HG03097 (cell line): ENCODE data around the gene ENTHD1.
A peak's percentile ranks its signal among the peaks of the same experiment; 100 is the strongest.
"Not testable (repeated sequence)": the region's sequence is repeated elsewhere in the genome, so short reads cannot be mapped to it uniquely, and the experiment has no call there.

Source experiments
- ATAC-seq: cut with Tn5 transposase; IDR thresholded peaks from one replicate; pipeline ENCODE4 v1.9.1; 2021; ENCODE audit not compliant: unreplicated experiment, low FRiP score

ENTHD1 gene

DNA sequence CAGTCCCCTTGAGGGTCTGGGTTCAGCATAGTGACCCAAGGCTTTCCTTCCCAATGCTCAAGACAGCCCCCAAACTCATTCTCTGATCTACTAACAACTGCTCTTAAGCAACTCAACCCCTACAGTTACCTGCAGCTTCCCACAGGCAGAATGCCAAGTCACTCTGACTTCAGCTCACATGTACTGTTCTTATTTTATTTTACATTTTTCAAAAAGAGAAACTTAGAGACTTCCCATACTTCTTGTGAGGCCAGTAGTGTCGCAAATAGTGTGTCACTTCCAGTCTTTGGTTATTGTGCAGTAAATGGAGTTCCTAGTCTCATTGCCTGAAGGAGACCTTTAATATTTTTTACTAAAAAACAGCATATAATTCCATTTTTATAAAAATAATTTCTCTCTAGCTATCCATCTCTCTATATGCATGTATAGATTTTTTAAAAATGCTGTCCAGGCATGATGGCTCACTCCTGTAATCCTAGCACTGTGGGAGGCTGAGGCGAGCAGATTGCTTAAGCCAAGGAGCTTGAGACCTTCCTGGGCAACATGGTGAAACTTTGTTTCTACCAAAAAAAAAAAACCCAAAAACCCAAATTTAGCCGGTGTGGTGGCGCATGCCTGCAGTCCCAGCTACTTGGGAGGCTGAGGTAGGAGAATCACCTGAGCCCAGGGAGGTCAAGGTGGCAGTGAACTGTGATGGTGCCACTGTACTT lies 41.8 kb downstream of the ENTHD1 start:
- ATAC-seq, result no peak

DNA sequence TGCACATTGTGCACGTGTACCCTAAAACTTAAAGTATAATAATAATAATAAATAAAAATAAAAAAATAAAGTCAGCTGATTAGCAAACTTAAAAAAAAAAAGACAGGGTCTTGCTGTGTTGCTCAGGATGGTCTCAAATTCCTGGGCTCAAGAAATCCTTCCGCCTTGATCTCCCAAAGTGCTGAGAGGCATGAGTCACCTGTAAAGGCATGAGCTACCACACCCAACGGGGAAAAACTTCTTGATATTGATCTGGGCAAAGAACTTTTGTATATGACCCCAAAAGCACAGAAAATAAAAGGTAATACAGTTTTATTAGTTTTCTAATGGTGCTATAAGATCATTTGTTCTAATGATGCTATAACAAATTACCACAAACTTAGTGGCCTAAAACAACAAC lies 46.1 kb downstream of the ENTHD1 start:
- ATAC-seq, result no peak

DNA sequence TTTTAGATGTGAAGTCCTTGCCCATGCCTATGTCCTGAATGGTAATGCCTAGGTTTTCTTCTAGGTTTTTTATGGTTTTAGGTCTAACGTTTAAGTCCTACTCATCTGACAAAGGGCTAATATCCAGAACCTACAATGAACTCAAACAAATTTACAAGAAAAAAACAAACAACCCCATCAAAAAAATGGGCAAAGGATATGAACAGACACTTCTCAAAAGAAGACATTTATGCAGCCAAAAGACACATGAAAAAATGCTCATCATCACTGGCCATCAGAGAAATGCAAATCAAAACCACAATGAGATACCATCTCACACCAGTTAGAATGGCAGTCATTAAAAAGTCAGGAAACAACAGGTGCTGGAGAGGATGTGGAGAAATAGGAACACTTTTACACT lies 47.0 kb downstream of the ENTHD1 start:
- ATAC-seq, result not testable (repeated sequence)

DNA sequence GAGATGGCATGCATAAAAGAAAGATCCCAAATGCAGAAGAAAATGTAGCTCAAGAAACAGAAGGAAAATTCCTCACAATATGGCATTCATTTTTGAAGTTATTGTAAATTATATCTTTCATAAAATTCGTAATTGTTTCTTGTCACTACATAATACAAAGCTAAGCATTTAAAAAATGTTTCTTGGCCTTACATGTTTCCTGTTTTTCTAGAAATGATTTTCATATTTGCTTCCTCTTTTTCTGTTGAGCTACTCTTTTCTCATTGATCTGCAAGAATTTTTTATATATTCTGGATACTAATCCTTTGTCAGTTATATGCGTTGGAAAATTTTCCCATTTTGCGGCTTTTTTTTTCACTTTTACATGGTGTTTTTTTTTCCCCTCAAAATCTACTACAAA lies 48.0 kb downstream of the ENTHD1 start:
- ATAC-seq, result no peak

DNA sequence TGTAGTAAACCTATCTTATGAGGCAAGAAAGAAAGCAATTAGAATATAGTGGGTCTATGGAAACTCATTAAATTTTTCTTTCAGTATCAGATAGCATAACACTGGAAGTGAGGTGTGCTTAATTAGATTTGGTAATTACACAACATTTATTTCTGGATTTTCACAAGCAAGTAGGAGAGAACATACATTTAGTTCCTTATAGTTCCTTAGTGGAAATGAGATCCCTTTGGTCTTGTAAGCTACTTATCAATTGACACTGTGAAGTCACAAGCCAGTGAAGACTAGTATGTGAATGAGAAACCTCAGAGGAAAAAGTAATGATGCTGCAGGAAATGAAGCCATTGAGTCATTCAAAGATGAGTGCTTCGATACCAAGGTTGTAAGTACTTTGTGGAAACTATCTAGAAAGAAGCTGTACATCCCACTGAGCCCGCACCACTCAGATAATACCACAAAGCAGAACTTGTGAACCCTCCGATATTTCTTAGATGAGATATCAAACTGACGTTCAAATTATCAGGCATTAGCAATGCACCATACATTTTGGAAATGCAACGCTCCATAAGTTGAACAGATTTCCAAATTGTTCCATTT lies 53.5 kb downstream of the ENTHD1 start:
- no peak for ATAC-seq

DNA sequence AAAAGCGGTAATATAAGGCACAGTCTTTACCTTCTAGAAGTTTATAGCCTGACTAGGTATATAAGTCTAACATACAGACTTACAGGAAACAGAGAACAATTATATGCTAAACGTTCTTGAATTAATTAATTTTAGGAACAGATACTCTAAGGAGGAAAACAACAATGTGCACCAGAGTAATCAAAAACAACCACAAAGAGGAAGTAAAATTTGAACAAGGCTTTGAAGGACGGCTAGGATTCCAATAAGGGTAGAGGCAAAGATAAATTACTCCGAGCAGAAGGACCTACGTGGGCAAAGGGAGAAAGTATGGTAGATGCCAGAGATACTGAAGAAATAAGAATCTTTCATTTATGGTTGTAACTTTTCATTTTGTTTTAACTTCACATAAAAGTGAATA lies 54.4 kb downstream of the ENTHD1 start:
- no peak for ATAC-seq

DNA sequence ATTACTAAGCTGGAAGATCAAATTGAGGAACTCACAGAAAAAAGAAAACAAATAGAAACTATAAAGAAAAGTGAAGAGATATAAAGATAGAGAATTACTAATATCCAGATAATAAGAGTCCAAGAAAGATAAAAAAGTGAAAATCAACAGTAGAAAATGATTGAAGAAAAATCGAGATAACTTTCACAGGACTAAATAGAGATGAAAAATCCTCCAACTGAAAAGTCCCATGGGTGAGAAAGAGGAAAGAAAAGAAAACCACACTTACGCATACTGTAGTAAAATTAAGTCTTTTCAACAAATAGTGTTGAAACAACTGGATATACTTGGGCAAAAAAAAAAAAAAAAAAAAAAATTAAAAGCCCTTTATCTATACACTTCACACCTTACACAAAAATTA lies 60.0 kb downstream of the ENTHD1 start:
- ATAC-seq, result no peak

DNA sequence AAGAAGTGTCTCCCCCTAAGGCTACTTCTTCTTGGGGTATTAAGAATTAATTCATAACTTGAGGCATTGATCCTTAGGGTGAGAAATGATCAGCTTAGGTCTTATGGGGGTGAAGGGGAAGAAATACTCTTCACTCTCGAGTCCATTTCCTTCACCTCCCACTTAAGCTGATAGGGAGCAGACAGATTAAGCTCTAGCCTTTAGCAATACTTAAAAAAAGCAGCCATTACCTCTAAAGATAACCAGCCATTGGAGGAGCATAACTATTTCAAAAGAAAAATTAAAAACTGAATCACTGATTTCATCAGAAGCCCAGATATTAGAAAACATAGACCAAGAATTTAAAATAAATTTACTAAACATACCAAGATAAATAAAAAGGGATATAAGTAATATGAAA lies 60.5 kb downstream of the ENTHD1 start:
- ATAC-seq, result no peak

DNA sequence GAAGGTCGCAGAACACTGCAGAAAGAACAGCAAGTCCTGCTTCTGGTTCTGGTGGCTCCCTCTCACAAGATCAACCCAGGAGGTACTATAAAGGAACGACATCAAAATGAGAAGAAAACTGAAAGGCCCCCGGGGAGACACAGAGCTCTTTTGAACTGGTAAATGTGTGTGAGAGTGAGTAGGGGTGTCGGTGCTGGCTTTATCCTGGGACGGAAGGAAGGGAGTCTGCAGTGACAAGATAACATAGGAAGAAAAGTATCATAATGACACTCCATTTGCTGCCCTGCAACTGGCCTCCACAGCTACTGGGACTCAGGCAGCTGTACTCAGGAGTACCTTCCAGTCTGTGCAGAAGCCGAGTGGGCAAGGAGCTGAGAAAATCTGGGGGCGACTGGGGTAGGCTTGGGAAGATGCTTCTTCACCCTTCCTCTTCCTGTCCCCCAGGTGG lies 60.9 kb downstream of the ENTHD1 start:
- ATAC-seq, result no peak

DNA sequence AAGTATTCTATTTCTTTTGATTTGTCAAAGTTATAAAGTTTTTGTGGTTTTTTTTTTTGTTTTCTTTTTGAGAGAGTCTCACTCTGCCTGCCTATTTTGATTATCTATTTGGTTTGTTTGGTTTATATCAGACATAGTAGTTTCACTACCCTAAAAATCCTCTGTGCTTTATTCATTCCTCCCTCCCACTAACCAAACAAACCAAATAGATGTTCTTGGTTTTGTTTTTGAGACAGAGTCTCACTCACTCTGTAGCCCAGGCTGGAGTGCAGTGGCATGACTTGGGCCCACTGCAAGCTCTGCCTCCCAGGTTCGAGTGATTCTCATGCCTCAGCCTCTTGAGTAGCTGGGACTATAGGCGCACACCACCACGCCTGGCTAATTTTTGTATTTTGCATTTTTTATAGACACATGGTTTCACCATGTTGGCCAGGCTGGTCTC lies 67.9 kb downstream of the ENTHD1 start:
- ATAC-seq, result peak; percentile 60

DNA sequence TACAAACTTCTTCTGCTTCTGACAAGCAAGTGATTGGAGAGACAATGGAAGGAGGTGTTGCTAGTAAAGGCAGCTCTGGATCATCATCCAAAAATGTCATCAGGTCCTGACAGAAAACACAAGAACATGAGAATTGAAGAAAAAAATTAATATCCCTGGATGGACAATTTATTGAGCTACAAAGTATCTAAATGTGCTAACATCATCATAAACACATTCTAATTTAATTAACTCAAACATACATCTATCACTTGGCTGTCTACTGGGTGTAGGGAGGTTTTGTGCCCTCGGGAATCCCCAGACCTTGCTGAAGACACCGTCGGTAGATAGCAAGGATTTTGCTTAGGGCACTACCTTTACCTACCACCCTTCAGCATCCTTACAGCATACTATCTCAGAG lies 72.6 kb downstream of the ENTHD1 start:
- ATAC-seq, result no peak

DNA sequence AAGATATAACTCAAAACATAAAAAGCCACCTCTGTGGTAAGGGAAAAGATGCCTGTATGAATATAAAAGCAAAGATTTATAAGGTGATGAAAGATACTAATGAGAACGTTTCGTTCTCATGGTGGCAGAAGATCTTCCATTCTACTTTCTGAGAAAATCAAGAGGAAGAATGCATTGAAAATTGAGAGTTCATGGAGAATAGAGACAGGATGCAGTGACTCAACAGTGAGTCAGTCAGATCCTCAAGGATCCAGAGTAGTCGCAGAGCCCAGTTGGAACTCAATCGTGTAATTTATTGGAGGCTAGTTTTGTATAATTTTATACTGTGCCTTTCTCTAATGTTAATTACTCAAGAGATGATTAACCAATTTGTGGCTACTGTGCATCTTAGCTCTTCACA lies 73.3 kb downstream of the ENTHD1 start:
- no peak for ATAC-seq

DNA sequence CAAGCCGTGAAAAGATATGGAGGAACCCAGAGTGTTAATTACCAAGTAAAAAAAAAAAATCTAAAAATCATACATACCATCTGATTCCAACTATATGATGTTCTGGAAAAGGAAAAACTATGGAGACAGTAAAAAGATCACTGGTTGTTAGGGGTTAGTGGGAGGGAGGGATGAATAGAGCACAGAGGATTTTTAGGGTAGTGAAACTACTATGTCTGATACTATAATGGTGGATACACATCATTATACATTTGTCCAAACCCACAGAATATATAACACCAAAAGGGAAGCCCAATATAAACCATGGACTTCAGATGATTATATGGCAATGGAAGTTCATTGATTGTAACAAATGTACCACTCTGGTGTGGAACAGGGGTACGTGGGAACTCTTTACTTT lies 74.1 kb downstream of the ENTHD1 start:
- no peak for ATAC-seq

DNA sequence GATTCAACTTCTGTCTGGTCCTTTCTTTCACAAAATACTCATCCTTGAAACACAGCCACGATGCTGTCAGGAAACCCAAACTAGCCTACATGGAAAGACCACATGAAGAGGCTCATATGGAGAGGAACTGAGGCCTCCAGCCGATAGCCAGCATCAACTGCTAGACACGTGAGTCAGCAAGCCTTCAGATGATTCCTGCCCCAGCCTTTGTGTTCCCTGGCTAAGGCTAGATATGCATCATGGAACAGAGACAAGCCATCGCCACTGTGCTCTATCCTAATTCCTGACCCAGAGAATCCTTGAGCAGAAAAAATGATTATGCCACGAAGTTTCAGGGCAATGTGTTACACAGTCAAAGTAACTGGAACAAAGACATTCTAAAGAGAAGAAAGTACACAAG lies 75.5 kb downstream of the ENTHD1 start:
- no peak for ATAC-seq

DNA sequence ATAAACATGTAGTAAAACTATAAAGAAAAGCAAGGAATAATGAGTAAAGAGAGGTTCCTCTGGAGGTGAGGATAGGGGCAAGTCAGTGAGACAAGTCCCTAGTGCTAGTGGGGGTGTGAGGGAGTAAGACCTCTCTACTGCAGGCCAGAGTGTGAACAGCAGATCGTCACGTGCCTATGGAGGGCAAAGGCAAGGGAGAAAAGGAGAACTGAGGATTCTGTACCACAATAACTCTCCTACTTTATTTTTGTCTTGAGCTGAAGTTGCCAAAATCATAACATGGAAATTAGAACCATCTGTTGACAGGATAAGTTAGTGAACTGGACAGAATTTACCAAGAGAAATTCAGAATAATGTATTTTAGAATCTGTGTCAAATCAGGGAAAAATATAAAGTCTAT lies 77.6 kb downstream of the ENTHD1 start:
- ATAC-seq, result no peak

DNA sequence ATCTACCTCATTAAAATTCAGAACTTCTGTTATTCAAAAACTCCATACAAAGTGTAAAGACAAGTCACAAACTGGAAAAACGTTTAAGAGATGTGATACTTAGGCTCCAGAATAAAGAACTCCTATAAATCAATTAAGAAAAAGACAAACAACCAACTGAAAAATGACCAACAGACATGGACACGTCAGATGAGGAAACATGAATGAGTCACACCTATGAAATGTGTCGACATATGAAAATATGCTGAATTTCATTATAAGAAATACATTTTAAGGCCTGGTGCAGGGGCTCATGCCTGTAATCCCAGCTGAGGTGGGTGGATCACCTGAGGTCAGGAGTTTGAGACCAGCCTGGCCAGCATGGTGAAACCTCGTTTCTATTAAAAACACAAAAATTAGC lies 78.7 kb downstream of the ENTHD1 start:
- no peak for ATAC-seq

DNA sequence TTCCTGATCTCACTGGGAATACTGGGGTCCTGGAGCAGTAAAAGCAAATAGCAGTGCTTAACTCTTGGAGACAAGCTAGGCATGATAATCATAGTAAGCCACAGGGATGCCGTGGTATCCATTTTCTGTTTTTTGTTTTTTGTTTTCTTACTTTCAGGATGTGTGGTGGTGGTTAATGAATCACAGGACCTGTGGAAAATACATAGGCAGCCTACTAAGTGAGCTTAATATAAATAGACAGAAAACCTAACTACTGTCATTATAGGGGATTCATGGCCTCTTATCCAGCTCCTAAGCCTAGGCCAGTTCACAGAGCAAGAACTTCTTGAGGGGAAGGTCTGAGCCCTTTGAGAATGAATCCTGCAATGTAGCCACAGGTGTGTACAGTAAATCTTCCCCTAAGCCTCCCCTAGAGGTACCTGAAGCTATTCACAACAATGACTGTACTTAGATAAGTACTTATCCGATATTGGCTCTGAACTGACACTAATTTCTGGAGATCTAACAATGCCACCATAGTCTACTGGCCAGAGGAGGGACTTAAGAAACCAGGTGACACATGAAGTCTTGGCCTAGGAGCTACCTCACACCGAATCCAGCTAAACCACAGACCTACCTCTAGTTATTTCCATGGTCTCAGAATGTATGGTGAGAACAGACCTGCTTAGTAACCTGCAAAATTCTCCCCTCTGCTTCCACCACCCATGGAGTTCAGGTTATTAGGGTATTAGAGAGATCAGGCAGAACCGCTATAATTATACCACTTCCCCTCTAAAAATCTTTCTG lies 83.6 kb downstream of the ENTHD1 start:
- ATAC-seq, result no peak

DNA sequence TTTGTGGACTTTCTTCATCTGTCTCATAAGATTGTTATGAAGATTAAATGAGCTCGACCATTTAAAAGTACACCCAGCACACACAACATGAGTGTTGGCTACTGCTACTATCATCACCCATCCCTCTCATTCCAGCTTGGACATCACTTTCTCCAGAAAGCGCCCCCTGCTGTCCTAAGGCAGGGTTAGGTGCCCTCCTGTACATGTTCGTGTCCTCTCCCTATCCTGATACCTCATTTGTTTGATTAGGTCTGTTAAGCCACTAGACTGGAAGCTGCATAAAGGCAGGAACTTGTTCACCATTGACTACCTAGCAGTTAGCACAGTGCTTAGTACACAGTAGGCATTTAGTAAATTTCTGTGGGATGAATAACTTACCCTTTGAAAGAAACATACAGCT lies 85.5 kb downstream of the ENTHD1 start:
- no peak for ATAC-seq

DNA sequence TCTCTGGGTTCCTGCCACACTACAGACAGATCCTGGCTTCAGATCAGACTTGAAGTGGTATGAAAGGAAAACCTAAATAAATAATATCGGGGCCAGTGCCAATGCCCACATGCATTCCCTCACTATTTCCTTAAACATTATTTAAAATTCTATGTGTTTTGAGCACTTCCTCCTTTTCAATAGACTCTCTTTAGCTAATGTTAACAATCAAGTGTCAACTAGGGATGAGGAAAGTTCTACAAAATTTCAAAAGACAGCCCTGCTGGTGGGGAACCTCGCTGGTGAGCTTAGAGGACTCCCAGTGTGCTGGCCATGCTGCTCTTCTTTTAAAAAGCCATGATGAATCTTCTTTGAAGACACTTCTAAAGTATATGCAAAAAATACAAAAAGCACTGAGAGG lies 87.5 kb downstream of the ENTHD1 start:
- ATAC-seq, result no peak

DNA sequence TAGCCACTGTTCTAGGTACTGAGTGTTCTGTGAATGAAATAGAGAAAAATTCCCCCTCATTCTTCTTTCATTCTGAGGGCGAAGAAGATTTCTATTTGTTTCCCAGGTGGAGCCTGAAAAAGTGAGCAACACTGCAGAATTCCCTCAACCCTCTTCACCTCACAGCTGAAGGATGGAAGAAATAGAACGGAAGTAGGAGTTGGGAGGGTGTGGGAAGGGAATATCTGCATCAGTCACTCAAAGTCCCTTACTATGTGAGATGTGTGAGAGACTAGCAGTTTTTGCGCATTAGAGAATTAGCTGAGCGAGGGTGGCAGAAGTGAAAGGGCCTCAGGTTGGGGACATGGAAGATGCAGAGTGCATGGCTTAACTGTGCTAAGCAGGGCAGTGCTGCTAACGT lies 88.4 kb downstream of the ENTHD1 start:
- ATAC-seq, result no peak

DNA sequence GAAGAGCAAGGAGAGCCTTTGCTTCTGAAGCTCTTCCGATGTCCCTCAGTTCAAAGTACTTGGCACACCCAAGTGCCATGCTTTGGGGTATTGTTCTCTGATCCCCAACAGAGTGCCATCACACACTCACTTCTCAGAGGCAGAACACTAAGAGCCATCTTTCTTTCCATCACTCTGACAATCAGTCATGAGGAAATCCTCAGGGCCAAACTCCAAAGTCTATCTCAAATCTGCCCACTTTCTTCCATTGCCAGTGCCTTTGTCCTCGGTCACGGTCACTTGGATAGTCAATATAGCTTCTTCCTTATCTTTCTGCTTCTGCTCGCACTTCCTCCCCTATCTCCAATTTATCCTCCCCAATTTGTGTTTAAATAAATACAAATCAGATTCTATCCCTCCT lies 90.9 kb downstream of the ENTHD1 start:
- no peak for ATAC-seq
